Mesendoderm (in vitro differentiated cells): ENCODE results near the gene RNU1-4.
"Not testable (repeated sequence)": the region's sequence is repeated elsewhere in the genome, so short reads cannot be mapped to it uniquely, and the experiment has no call there.

Experiments used
- DNase-seq: peaks from one replicate; pipeline ENCODE4 v3.0.0; 2013
- H2AK5ac ChIP-seq: 2 replicates; pipeline ENCODE4 v1.6.1; 2013; ENCODE audit warnings: low read length, inconsistent platforms
- H2BK120ac ChIP-seq: 2 replicates; pipeline ENCODE4 v1.6.1; 2013; ENCODE audit warnings: low read depth, mild to moderate bottlenecking, low read length, moderate library complexity, mixed read lengths
- H2BK15ac ChIP-seq: replicated peaks from 2 replicates; pipeline ENCODE4 v1.6.1; 2013; ENCODE audit warnings: low read depth, mild to moderate bottlenecking, moderate library complexity
- H2BK5ac ChIP-seq: 2 replicates; pipeline ENCODE4 v1.6.1; 2013; ENCODE audit warnings: low read length, inconsistent platforms
- H3K18ac ChIP-seq: 2 replicates; pipeline ENCODE4 v1.6.1; 2013; ENCODE audit warnings: mild to moderate bottlenecking, low read length, mixed read lengths
- H3K23ac ChIP-seq: one replicate; pipeline ENCODE4 v1.6.1; 2013; ENCODE audit warnings: low read length
- H3K27ac ChIP-seq: 2 replicates; pipeline ENCODE4 v1.5.1; 2013; ENCODE audit warnings: low read depth, mild to moderate bottlenecking, inconsistent platforms, low read length, moderate library complexity
- H3K27me3 ChIP-seq: 2 replicates; pipeline ENCODE4 v1.6.1; 2013; ENCODE audit warnings: low read length, control low read depth, mild to moderate bottlenecking, inconsistent platforms; ENCODE audit not compliant: insufficient read depth, poor library complexity
- H3K36me3 ChIP-seq: 2 replicates; pipeline ENCODE4 v1.6.1; 2013; ENCODE audit warnings: low read length, inconsistent platforms; ENCODE audit not compliant: control insufficient read depth, insufficient read depth
- H3K4ac ChIP-seq: one replicate; pipeline ENCODE4 v1.6.1; 2013; ENCODE audit warnings: low read depth, mild to moderate bottlenecking, low read length, moderate library complexity
- H3K4me1 ChIP-seq: 2 replicates; pipeline ENCODE4 v1.6.1; 2013; ENCODE audit warnings: low read depth, low read length, inconsistent platforms; ENCODE audit not compliant: control insufficient read depth
- H3K4me2 ChIP-seq: 2 replicates; pipeline ENCODE4 v1.6.1; 2013; ENCODE audit warnings: low read length
- H3K4me3 ChIP-seq: 2 replicates; pipeline ENCODE4 v1.5.1; 2013; ENCODE audit warnings: mild to moderate bottlenecking, low read length
- H3K56ac ChIP-seq: one replicate; pipeline ENCODE4 v1.6.1; 2013; ENCODE audit warnings: low read length
- H3K79me1 ChIP-seq: 2 replicates; pipeline ENCODE4 v1.6.1; 2013; ENCODE audit warnings: low read length, inconsistent platforms
- H3K79me2 ChIP-seq: 2 replicates; pipeline ENCODE4 v1.6.1; 2013; ENCODE audit warnings: mild to moderate bottlenecking, low read length; ENCODE audit not compliant: control insufficient read depth, insufficient read depth
- H3K9ac ChIP-seq: 2 replicates; pipeline ENCODE4 v1.6.1; 2013; ENCODE audit warnings: low read length, inconsistent platforms
- H4K5ac ChIP-seq: one replicate; pipeline ENCODE4 v1.6.1; 2013; ENCODE audit warnings: low read length
- H4K8ac ChIP-seq: one replicate; pipeline ENCODE4 v1.6.1; 2013; ENCODE audit warnings: low read depth, mild to moderate bottlenecking, control low read depth, low read length, moderate library complexity
- WGBS: extraction: QIAGEN DNeasy Blood & Tissue Kit; methylation state at CpG from one replicate; pipeline ENCODE4 v1.1.7; 2013; ENCODE audit warnings: low lambda C conversion rate, missing lambda C conversion rate; ENCODE audit not compliant: insufficient coverage; ENCODE audit errors: extremely low coverage; 5-methylcytosine and 5-hydroxymethylcytosine counted together

The RNU1-4 gene

GRCh38 chr1:16712131-16712530 lies 28.2 kb upstream of the RNU1-4 start:
- not testable (repeated sequence) for H2BK15ac ChIP-seq, H3K56ac ChIP-seq, H3K4me1 ChIP-seq, H4K8ac ChIP-seq, H4K5ac ChIP-seq, H2BK5ac ChIP-seq, H2AK5ac ChIP-seq, H3K36me3 ChIP-seq, DNase-seq, H3K4ac ChIP-seq, H3K27me3 ChIP-seq, H2BK120ac ChIP-seq, H3K79me1 ChIP-seq, H3K27ac ChIP-seq, H3K9ac ChIP-seq, H3K23ac ChIP-seq, H3K79me2 ChIP-seq, H3K18ac ChIP-seq, H3K4me2 ChIP-seq, H3K4me3 ChIP-seq
- WGBS = no CpG with 5 or more reads among the region's 5 CpGs

GRCh38 chr1:16712582-16712981 lies 27.7 kb upstream of the RNU1-4 start:
- DNase-seq, H3K56ac ChIP-seq, H3K4me3 ChIP-seq, H3K4me1 ChIP-seq, H3K36me3 ChIP-seq, H2AK5ac ChIP-seq, H2BK5ac ChIP-seq, H3K27ac ChIP-seq, H3K18ac ChIP-seq, H3K23ac ChIP-seq, H3K4me2 ChIP-seq, H3K9ac ChIP-seq, H4K8ac ChIP-seq, H3K79me2 ChIP-seq, H4K5ac ChIP-seq, H2BK15ac ChIP-seq, H2BK120ac ChIP-seq, H3K27me3 ChIP-seq, H3K4ac ChIP-seq, H3K79me1 ChIP-seq: not testable (repeated sequence)
- WGBS = no CpG with 5 or more reads among the region's 14 CpGs

GRCh38 chr1:16712984-16713383 lies 27.3 kb upstream of the RNU1-4 start:
- H2AK5ac ChIP-seq, H3K56ac ChIP-seq, H2BK15ac ChIP-seq, H3K18ac ChIP-seq, H3K4me2 ChIP-seq, H3K79me2 ChIP-seq, H2BK120ac ChIP-seq, H3K27me3 ChIP-seq, H3K4me1 ChIP-seq, H4K5ac ChIP-seq, H3K79me1 ChIP-seq, H3K9ac ChIP-seq, H3K36me3 ChIP-seq, H3K4me3 ChIP-seq, H4K8ac ChIP-seq, DNase-seq, H3K23ac ChIP-seq, H3K4ac ChIP-seq, H2BK5ac ChIP-seq, H3K27ac ChIP-seq: not testable (repeated sequence)
- no CpG with 5 or more reads among the region's 6 CpGs for WGBS

- not testable (repeated sequence) for H2BK5ac ChIP-seq, H3K23ac ChIP-seq, H3K4ac ChIP-seq, H3K18ac ChIP-seq, H3K9ac ChIP-seq, H3K36me3 ChIP-seq, H2BK120ac ChIP-seq, H3K27ac ChIP-seq, H4K5ac ChIP-seq, H3K56ac ChIP-seq, H4K8ac ChIP-seq, H3K27me3 ChIP-seq, DNase-seq, H3K4me3 ChIP-seq, H3K4me1 ChIP-seq, H3K79me1 ChIP-seq, H2BK15ac ChIP-seq, H3K4me2 ChIP-seq, H2AK5ac ChIP-seq, H3K79me2 ChIP-seq
- no CpG with 5 or more reads among the region's 10 CpGs for WGBS
Observed at GRCh38 chr1:16713480-16713879, 26.8 kb upstream of the RNU1-4 start.

GRCh38 chr1:16716691-16717335 lies 23.5 kb upstream of the RNU1-4 start:
- Histone ChIP-seq H3K18ac (no peak overlapping the region), H3K4ac (no peak overlapping the region), H3K4me1 (no peaks in the 10 kb centered on the region), H3K27ac (no peak overlapping the region), H3K79me2 (no peaks in the 10 kb centered on the region), H3K23ac (no peak overlapping the region), H3K56ac (no peak overlapping the region), H2BK120ac (no peak overlapping the region), H3K79me1 (no peaks in the 10 kb centered on the region), H2BK5ac (no peak overlapping the region), H2AK5ac (no peak overlapping the region), H4K8ac (no peak overlapping the region), H3K4me2 (no peak overlapping the region), H3K36me3 (no peaks in the 10 kb centered on the region), H3K4me3 (no peak overlapping the region), H2BK15ac (no peak overlapping the region), H3K9ac (no peak overlapping the region), H3K27me3 (no peaks in the 10 kb centered on the region), H4K5ac (no peak overlapping the region)
- WGBS = no CpG with 5 or more reads among the region's 7 CpGs
- no peak for DNase-seq
